GM21576 (cell line): Measurements from ENCODE around the gene KIF26B.
"Not testable (repeated sequence)": the region's sequence is repeated elsewhere in the genome, so short reads cannot be mapped to it uniquely, and the experiment has no call there.

Source experiments
- ATAC-seq: cut with Tn5 transposase; IDR thresholded peaks from one replicate; pipeline ENCODE4 v1.9.1; 2021; ENCODE audit warnings: mild to moderate bottlenecking, moderate library complexity; ENCODE audit not compliant: unreplicated experiment

The KIF26B gene

DNA sequence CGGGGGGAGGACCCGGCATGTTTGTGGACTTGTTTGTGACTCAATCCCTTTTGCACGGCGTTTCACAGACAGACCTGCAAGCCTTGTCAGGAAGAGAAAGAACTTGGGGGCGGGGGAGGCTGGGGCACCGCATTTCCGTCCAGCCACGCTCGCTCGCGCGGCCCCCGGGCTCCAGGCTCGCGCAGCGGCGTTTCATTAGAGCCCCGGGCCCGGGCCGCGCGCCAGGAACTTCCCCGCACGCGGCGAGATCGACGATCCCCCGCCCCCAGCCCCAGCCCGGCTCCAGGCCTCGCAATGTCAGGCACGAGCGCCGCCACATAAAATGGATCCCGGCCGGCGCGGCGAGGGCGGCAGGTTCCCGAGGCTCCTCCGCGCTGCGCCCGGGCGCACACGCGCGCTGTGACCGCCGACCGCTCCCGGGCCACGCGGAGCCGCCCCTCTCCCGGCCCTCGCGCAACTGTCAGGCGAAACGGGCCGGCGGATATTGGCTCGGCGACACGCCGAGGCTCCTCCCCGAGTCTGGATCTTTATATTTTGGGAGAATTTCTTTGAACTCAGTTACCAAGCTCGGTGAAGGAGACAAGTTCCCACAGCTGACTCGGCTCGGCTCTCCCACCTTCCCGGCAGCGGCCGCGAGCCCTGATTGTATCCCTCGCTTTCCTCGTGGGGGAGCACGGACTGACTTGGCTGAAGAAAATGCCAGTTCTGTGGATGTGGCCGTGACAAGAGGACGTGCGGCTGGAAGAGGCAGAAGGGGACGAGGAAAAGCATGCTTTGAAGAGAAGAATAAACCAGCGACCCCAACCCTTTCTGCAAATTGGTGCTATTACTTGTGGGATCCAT, at the start of gene KIF26B:
TSS of gene KIF26B (plus strand) at position 557 of the 843 bp plus-strand sequence. CDS start 440 bp downstream, outside the sequence.
- ATAC-seq: no peak

DNA sequence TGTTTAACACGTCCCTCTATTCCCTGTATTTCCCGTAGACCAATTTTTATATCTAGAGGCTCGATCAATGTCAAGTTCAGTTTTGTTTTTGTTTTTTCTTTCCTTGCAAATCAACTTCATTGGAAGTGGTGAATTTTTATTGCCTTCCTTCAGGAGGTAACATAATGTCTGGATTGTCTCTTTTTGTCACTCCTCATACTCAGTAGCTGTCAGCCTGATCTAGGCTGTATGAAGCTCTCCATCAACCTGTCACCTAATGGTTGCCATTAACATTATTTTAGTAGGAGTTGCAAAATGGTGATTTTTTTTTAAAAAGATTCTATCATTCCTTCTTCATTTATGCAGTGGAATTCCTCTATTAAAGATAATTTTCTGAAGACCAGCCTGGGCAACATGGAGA, 49.7 kb upstream of the KIF26B start:
- ATAC-seq: no peak

DNA sequence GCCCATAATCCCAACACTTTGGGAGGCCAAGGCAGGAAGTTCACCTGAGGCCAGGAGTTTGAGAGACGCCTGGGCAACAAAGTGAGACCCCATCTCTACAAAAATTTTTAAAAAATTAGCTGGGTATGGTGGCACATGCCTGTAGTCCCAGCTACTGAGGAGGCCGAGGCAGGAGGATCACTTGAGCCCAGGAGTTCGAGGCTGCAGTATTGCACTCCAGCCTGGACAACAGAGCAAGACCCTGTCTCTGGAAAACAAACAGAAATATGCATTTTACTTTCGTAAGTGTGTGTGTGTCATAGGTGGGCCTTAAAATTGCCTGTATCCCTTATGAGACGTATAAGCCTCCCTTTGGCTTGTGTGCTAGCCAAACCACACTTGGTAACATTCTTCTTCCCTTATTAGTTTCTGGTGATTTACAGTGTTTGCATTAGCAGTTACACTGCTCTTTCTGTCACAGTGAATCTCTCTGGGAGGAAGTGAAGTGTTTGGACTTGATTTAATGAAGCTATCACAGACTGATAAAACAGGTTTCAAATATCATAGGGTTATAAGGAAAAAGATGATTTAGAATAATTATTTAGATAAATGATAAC, 48.9 kb upstream of the KIF26B start:
- ATAC-seq: no peak

DNA sequence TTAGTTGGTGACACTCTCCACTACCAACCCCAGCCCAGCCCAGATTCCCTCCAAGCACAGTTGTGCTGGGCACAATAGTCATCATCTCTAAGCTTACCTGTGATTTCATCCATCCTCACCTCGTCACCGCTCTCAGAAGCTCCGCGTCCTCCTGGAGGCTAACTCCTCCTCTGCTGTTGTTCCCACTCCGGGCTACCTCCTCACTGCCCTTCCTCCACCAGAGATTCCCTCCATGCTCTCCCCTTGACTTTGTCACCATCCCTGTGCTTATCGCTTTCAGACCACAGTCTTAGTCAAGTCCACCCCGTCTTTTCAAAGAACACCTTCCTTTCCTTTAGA, 47.0 kb upstream of the KIF26B start:
- no peak for ATAC-seq

DNA sequence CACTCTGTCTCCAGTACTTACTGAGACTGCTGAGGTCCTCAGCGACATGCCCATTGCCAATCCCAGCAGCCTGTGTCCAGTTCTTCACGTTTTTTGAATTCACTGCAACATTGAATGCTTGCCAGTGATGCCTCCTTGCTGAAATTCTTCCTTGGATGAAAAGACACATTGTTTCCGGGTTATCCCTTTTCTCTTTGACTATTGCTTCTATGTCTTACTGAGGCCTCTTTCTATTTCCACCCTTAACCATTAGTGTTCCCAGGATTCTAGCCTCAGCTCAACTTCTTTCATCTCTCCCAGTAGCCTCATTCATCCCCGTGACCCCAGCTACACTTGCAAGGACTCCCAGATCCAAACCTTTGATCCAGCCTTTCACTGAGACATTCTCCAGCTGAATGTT, 46.5 kb upstream of the KIF26B start:
- no peak for ATAC-seq

DNA sequence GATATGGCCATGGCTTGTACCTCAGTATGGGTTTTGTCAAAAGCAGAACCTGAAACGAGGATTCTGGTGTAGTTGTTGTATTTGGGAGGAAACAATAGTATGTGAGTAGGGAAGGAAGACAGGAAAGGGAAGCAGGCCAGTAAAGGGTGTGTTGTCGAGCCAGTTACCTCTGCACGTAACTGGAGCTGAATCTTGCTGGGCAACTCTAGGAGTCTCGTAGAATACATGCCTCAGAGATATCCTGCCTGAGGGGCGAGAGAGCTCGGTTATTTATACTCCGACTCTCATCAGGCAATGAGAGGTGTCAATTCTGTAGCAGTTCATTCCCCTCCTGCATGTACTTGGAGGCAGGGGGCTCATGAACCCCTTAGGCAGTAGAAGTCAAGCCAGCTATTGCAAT, 45.9 kb upstream of the KIF26B start:
- no peak for ATAC-seq

DNA sequence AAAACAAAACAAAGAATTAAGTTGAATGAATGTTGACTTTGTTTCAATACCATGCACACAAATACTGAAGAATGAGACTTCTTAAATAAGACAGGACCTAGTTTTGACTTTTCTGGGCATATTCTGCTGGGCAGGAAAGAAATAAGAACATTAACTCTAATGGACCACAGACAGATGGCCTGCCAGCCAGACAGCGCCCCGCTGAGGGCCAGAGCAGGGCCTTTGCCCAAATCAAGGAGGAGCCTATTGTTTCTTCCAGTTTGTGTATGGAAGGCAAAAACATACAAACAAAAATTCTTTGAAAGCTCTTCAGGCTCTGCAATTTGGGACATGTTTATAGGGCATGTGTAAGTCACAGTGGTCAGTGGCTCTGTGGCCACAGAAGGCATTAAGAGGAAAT, 44.4 kb upstream of the KIF26B start:
- no peak for ATAC-seq

DNA sequence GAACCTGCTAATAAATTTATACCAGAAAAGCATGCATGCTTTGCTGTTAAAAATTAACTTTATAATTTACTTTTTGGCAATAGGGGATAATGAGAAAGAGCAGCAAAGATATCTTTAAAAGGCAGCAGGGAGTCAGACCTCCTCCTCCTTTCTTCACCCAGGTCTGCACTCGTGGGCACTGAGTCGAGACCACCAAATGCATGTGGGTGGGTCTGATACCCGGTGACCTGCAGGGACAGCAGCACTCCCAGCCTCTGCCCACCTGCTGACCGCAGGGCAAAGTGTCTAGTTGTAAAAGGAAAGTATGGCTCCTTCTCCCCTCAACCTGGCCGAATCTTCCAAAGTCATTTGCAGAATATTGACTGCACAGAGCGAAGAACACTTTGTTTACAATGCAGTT, 43.7 kb upstream of the KIF26B start:
- ATAC-seq: no peak

DNA sequence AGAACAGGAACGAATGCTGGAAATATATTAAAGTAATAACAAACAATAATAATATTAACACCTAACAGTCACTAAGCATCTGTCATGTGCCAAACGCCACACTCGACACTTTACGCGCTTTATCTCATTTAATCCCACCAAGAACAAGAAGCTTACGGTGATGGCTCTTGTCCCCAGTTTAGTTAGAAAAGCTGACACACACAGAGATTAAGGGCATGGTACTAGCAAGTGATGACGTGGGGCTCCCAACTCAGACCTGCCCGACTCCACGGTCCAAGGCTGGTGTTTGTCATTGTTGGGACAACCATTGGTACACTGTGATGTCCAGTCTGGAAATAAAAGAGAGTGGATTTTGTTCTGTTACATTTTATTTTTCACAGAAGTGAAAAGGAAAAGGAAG, 41.1 kb upstream of the KIF26B start:
- ATAC-seq: no peak

DNA sequence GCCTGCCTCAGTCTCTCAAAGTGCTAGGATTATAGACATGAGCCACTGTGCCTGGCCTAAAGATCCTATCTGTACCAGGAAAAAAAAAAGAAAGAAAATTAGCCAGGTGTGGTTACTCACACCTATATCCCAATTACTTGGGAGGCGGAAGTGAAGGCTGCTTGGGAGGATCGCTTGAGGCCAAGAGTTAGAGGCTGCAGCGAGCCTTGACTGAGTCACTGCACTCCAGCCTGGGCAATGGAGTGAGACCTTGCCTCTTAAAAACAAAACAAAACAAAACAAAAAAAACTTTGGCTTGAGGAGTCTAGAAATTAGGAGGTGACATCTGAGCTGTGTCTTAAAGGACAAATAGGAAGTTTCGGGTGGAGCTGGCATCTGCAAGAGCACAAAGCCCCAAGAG, 38.7 kb upstream of the KIF26B start:
- no peak for ATAC-seq

DNA sequence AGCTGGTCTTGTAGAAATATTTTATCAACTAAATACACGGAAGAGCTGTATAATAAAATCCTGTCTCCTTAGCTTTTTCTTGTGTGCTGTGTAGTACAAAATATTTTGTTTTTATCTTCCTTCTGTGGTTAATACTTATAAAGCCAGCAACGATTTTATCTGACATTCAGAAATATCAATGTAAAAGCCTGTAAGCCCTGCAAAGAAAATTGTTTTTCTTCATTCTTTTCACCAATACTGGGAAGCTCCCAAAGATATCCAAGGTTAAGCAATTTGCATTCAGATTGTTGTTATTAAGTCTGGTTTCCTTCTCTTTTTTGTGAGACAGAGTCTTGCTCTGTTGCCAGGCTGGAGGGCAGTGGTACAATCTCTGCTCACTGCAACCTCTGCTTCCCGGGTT, 38.0 kb upstream of the KIF26B start:
- ATAC-seq: no peak

DNA sequence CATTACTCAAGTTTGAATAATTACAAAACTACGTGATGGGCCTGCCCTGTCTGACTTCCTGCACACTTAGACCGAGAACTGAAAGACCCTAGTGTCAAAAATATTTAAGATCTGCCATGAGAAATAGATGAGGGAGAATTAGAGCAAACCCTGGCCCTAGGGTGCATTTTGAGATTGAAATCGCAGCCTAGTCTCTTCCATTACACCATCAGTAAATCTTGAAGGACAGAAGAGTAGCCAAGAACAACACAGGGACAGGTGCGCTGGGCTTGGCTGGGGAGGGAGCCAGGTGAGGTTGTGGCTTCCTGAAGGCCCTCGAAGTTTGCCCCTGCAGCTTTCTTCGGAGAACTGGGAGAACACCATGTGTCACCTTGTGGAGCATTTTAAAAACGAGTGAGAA, 36.7 kb upstream of the KIF26B start:
- no peak for ATAC-seq

DNA sequence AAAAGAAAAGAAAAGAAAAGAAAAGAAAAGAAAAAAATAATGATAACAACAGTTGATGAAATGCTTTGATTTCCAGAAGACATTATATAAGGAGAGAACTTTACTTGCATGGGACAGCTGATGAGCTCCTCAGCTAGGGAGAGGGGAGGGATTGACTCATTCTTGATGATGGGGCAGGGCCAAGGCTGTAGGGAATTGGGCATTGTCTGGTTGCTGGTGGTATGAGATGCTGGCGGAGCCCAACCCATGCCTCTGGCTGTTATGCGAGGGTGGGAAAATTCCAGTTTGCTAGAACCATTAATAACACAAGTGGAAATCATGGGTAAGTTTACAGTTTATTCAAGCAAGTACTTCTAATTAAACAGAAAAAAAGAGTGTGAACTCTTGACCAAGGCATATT, 36.0 kb upstream of the KIF26B start:
- ATAC-seq: no peak

DNA sequence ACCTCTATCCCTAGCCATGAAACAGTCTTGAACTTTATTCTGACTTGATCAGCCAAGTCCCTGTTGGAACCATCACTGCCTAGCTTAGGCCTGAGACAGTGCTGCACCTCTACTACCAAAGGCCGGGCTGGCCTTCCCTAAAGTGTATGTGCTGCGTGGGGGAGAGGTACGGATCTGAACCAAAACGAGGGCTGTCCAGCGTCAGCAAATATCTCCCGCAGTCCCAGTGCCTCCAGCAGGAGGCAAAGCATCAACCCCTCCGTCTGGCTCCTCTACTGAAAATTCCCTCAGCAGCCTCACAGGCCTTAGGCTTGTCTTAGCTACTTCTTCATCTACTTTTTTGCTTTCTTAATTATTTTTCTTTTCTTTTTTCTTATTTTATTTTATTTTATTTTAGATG, 33.3 kb upstream of the KIF26B start:
- no peak for ATAC-seq

DNA sequence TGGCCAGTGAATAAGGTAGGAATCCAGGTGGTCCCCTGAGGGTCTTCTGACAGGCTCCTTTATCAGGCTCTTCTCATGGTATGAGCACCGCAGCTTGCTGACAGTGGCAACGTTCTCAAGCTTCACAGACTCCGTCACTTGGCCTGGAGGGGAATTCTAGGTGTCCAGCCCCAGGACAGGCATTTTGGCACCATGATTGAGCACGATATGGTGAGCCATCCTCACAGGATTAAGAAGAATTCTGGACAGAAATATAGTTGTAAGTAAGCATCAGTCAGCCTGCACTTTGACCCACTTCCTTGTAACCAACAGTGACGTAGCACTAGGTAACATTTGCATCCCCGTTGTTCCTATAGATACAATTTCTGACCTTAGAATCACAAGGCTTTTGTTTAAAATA, 30.5 kb upstream of the KIF26B start:
- ATAC-seq: no peak

DNA sequence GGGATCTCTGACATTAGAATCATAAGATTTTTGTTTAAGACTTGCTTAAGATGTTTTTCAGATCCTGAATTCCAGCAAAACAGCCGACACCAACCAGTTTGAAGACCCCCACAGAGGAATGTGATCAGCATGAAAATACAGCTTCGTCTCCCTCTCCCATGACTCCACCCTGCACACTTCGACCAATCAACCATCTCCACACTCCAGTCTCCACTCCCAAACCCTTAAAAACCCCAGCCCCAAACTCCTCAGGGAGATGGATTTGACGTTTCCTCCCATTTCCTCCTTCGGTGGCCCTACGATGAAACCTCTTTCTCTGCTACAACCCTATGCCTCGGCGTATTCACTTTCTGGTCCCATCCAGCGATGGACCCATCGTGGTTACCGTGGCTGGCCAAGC, 30.1 kb upstream of the KIF26B start:
- no peak for ATAC-seq

DNA sequence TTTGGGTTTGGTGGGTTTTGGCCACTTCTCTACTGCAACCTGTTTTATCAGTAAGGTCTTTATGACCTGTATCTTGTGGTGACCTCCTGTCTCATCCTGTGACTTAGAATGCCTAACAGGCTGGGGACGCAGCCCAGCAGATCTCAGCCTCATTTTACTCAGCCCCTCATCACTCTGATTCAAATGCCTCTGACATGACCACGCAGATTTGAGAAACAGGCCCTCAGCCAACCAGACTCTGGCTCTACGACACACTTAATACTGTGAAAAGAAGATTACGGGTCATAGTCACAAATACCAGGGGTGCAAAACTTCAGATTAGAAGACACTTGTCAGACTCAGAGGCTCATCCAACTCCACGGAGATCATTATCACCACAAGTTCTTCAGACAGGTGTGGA, 28.3 kb upstream of the KIF26B start:
- ATAC-seq: no peak

DNA sequence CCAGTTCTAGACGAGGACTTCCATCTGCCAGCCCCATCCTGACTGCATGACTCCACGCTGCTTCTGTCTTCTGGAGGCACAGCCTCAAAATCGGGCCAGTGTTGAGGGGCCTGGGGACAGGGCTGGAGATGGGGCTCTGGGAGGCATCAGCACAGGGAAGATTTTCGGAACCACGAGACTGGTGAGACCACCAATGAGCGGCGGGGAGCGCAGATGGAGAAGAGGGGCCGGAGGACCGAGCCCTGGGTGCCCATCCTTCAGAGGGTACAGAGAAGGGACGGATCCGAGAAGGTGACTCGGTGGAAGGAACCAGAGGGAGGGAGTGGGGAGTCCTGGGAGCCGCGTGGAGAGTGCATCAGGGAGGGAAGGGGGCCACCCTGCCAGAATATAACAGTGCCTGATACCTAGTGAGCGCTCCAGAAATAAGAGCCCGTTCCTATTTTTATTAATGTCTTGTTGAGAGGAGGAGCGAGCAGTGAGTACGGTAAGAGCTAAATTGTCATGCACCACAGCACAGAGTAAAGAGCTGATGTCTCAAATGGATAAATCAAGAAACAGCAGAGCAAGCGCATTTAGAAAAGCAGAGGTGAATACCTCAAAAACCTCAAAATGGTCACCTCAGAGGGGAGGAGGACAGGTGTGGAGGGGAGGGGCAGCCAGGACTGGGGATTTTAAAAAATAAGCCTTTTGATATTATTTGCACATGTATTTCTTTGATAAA, 26.2 kb upstream of the KIF26B start:
- no peak for ATAC-seq

DNA sequence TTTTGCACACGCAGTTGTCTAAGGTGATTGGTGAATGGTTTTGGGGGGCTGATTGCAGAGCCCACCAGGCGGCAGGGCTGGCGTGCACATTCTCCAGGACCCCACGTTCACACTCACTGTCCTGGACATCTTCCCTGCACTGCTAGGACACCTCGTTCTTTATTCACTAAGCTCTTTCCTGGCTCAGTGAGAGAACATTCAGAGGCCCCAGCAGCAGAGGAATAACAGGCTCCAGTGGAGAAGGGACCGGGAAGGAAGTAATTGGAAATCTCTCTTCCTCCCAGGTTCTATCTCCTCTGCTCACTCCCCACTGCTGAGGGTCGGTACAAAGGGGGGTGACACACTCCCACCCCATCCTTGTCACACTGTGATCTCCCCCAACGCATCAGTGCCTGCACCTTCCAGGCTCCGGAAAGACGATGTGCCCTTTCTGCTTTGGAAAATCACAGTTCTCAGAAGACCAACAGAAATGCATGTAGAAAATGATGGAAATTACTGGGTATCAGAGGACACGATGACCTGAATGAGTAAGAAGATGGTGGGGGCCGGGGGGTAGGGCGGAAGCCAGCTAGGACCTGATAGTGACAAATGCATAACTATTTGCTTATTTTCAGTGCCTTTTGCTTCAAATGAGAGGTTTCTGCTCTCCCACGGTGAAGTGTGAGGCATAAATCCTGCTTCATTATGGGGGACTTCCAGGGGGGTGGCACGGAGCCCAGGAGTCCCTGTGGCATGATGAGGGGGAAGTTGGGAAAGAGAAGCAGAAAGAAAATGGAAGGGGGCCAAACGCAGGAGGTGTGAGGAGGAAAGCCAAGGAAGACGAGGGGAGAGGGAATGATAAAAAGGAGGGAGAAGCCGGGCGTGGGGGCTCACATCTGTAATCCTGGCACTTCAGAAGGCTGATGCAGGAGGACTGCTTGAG, 25.2 kb upstream of the KIF26B start:
- ATAC-seq: no peak

DNA sequence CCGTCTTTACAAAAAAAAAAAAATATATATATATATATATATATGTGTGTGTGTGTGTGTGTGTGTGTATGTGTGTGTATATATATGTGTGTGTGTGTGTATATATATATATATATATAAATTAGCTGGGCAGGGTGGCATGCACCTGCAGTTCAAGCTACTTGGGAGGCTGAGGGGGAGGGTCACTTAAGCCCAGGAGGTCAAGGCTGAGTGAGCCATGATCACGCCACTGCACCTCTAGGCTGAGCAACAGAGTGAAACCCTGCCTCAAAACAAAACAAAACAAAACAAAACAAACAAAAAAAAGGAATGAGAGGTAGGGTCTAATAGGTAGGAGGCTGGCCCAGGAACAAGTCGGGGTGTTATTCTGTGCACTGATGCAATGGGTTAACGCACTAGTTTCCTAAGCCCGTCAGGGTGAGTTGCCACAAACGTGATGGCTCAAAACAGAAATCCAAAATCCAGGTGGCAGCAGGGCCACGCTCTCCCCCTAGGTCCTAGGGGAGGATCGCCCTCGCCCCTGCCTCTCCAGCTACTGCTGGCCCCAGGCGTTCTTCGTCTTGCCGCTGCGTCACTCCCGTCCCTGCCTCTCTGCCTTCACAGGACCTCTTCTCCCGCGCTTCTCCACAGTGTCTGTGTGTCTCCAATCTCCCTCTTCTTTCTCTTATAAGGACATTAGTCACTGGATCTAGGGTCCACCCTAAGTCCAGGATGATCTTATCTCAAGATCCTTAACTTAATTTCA, 24.3 kb upstream of the KIF26B start:
- ATAC-seq: not testable (repeated sequence)
